IMR-90 (cell line): ENCODE data around the gene GGACT.

Experiments used
- BHLHE40 ChIP-seq: fragments of 150-350 bp; IDR thresholded peaks from 2 replicates; pipeline ENCODE4 v1.6.1; 2016; ENCODE audit warnings: mild to moderate bottlenecking, low read depth, low read length
- CEBPB ChIP-seq: IDR thresholded peaks from 2 replicates; pipeline ENCODE4 v1.6.1; 2012; ENCODE audit warnings: low read depth, low read length, improper control_type of control experiment
- CHD1 ChIP-seq: IDR thresholded peaks from 2 replicates; pipeline ENCODE4 v1.6.1; 2012; ENCODE audit warnings: low read depth, low read length, improper control_type of control experiment
- FOS ChIP-seq: fragments of 150-350 bp; IDR thresholded peaks from 2 replicates; pipeline ENCODE4 v1.6.1; 2016; ENCODE audit warnings: low read depth, low read length
- MAFK ChIP-seq: IDR thresholded peaks from 2 replicates; pipeline ENCODE4 v1.6.1; 2012; ENCODE audit warnings: low read depth, low read length, improper control_type of control experiment
- MAZ ChIP-seq: IDR thresholded peaks from 2 replicates; pipeline ENCODE4 v1.6.1; 2012; ENCODE audit warnings: low read depth, mild to moderate bottlenecking, low read length, improper control_type of control experiment, moderate library complexity, borderline replicate concordance
- MXI1 ChIP-seq: IDR thresholded peaks from 2 replicates; pipeline ENCODE4 v1.6.1; 2012; ENCODE audit warnings: low read depth, mild to moderate bottlenecking, low read length, moderate library complexity, borderline replicate concordance
- POLR2A ChIP-seq: IDR thresholded peaks from 2 replicates; pipeline ENCODE4 v1.6.1; 2012; ENCODE audit warnings: mild to moderate bottlenecking, low read depth, low read length
- RAD21 ChIP-seq: IDR thresholded peaks from 2 replicates; pipeline ENCODE4 v1.6.1; 2012; ENCODE audit warnings: low read length, improper control_type of control experiment
- RCOR1 ChIP-seq: IDR thresholded peaks from 2 replicates; pipeline ENCODE4 v1.6.1; 2012; ENCODE audit warnings: mild to moderate bottlenecking, low read length, improper control_type of control experiment; ENCODE audit not compliant: insufficient replicate concordance
- RFX5 ChIP-seq: IDR thresholded peaks from 2 replicates; pipeline ENCODE4 v1.8.0; 2012; ENCODE audit warnings: low read depth, mild to moderate bottlenecking, low read length, moderate library complexity
- SMC3 ChIP-seq: fragments of 150-350 bp; IDR thresholded peaks from 2 replicates; pipeline ENCODE4 v1.6.1; 2016; ENCODE audit warnings: low read depth, mild to moderate bottlenecking, antibody characterized with exemption, low read length, moderate library complexity
- TF ChIP-seq, protein P1 (sequence below): conservative IDR thresholded peaks from 2 replicates; pipeline ENCODE4 v1.5.1; 2012; ENCODE audit warnings: mild to moderate bottlenecking, low read depth, low read length, improper control_type of control experiment

DNA sequence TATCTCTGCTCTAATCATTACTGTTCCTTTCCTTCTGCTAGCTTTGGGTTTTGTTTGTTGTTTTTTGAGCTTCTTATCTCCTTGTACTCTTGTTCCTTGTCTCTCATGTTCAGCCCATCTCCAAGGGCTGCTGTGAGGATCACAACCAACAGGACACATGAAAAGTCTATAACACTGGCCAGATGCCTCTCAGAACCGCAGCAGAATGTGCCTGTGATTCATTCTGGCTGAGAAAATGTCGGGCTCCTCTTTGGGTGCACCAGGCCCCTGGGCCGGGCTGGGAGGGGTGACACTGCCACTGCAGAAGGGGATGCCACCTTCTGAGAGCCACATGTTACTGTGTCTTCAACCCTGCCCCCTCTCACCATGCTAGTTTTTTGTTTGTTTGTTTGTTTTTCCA is 48.0 kb downstream of the GGACT start:
- TF ChIP-seq, protein P1, sequence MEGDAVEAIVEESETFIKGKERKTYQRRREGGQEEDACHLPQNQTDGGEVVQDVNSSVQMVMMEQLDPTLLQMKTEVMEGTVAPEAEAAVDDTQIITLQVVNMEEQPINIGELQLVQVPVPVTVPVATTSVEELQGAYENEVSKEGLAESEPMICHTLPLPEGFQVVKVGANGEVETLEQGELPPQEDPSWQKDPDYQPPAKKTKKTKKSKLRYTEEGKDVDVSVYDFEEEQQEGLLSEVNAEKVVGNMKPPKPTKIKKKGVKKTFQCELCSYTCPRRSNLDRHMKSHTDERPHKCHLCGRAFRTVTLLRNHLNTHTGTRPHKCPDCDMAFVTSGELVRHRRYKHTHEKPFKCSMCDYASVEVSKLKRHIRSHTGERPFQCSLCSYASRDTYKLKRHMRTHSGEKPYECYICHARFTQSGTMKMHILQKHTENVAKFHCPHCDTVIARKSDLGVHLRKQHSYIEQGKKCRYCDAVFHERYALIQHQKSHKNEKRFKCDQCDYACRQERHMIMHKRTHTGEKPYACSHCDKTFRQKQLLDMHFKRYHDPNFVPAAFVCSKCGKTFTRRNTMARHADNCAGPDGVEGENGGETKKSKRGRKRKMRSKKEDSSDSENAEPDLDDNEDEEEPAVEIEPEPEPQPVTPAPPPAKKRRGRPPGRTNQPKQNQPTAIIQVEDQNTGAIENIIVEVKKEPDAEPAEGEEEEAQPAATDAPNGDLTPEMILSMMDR = no peak
- TF ChIP-seq CEBPB (no peak), RFX5 (no peak), POLR2A (no peak), MAFK (no peak), BHLHE40 (no peak), RAD21 (no peak), RCOR1 (no peak), SMC3 (no peak), MXI1 (no peak), CHD1 (no peak), MAZ (no peak), FOS (no peak)
